ENCODE results near the gene UGT3A1.
"Not testable (repeated sequence)": the region's sequence is repeated elsewhere in the genome, so short reads cannot be mapped to it uniquely, and the experiment has no call there.

Gene UGT3A1

GRCh38 chr5:35990941-35991611, at the start of gene UGT3A1:
TSS of gene UGT3A1 (minus strand) at chr5:35991390. CDS start at chr5:35991240, 150 bp downstream.
- Histone ChIP-seq H3K27ac (no peak within 1 kb of the TSS), H3K4me3 (ENCODE audit: low read depth, low read length) (no peak within 1 kb of the TSS), H3K27me3 (replicated peaks) (no peaks in the 10 kb centered on the region), H3K36me3 (replicated peaks) (no peaks in the 10 kb centered on the region)
- in situ Hi-C loops (cut with HindIII; ENCODE audit: low pct_ligation_motif_present, low sequenced_read_pairs), result no loop called here
- DNase-seq, result no peak
- TF ChIP-seq CTCF (IDR thresholded peaks at IDR 0.05; ENCODE audit: low read depth, low read length, missing control alignments), result no peak

- no peak overlapping the region for H3K4me3 ChIP-seq (ENCODE audit: low read depth, low read length)
- no peak overlapping the region for H3K27ac ChIP-seq
- no peak for DNase-seq
- in situ Hi-C loops (cut with HindIII; ENCODE audit: low pct_ligation_motif_present, low sequenced_read_pairs), result no loop called here
- no peak for TF ChIP-seq CTCF (IDR thresholded peaks at IDR 0.05; ENCODE audit: low read depth, low read length, missing control alignments)
- no peaks in the 10 kb centered on the region for H3K27me3 ChIP-seq (replicated peaks)
- no peaks in the 10 kb centered on the region for H3K36me3 ChIP-seq (replicated peaks)
Measured at GRCh38 chr5:36035696-36036095, 44.5 kb upstream of the UGT3A1 start.

GRCh38 chr5:36034536-36035134, 43.4 kb upstream of the UGT3A1 start:
- in situ Hi-C loops (cut with HindIII; ENCODE audit: low pct_ligation_motif_present, low sequenced_read_pairs), result not testable (repeated sequence)

GRCh38 chr5:36033486-36033885, 42.3 kb upstream of the UGT3A1 start:
- in situ Hi-C loops (cut with HindIII; ENCODE audit: low pct_ligation_motif_present, low sequenced_read_pairs), result no loop called here
- no peak overlapping the region for H3K4me3 ChIP-seq (ENCODE audit: low read depth, low read length)
- no peak overlapping the region for H3K27ac ChIP-seq
- no peak for DNase-seq
- TF ChIP-seq CTCF (IDR thresholded peaks at IDR 0.05; ENCODE audit: low read depth, low read length, missing control alignments), result no peak
- no peaks in the 10 kb centered on the region for H3K27me3 ChIP-seq (replicated peaks)
- H3K36me3 ChIP-seq (replicated peaks), result no peaks in the 10 kb centered on the region

More at GRCh38 chr5:36034536-36035134, 43.4 kb upstream of the UGT3A1 start:
- H3K4me3 ChIP-seq (ENCODE audit: low read depth, low read length); H3K27me3 ChIP-seq (replicated peaks); H3K36me3 ChIP-seq (replicated peaks); DNase-seq; H3K27ac ChIP-seq: not testable (repeated sequence)

GRCh38 chr5:36033047-36033446, 41.9 kb upstream of the UGT3A1 start:
- no peak overlapping the region for H3K4me3 ChIP-seq (ENCODE audit: low read depth, low read length)
- no peak overlapping the region for H3K27ac ChIP-seq
- no peaks in the 10 kb centered on the region for H3K27me3 ChIP-seq (replicated peaks)
- no peak for TF ChIP-seq CTCF (IDR thresholded peaks at IDR 0.05; ENCODE audit: low read depth, low read length, missing control alignments)
- no peaks in the 10 kb centered on the region for H3K36me3 ChIP-seq (replicated peaks)
- in situ Hi-C loops (cut with HindIII; ENCODE audit: low pct_ligation_motif_present, low sequenced_read_pairs), result no loop called here
- DNase-seq, result no peak

- no peak overlapping the region for H3K4me3 ChIP-seq (ENCODE audit: low read depth, low read length)
- H3K27ac ChIP-seq, result no peak overlapping the region
- DNase-seq, result no peak
- H3K36me3 ChIP-seq (replicated peaks), result no peaks in the 10 kb centered on the region
- TF ChIP-seq CTCF (IDR thresholded peaks at IDR 0.05; ENCODE audit: low read depth, low read length, missing control alignments), result no peak
- in situ Hi-C loops (cut with HindIII; ENCODE audit: low pct_ligation_motif_present, low sequenced_read_pairs), result no loop called here
- no peaks in the 10 kb centered on the region for H3K27me3 ChIP-seq (replicated peaks)
Measured at GRCh38 chr5:36031223-36031622, 40.0 kb upstream of the UGT3A1 start.

Measured in brain microvascular endothelial cell (primary cell).